HG03095 (cell line): Measurements from ENCODE around the gene LENEP.
A peak's percentile ranks its signal among the peaks of the same experiment; 100 is the strongest.
"Not testable (repeated sequence)": the region's sequence is repeated elsewhere in the genome, so short reads cannot be mapped to it uniquely, and the experiment has no call there.

Experiments used
- ATAC-seq: cut with Tn5 transposase; IDR thresholded peaks from one replicate; pipeline ENCODE4 v1.9.1; 2021; ENCODE audit warnings: moderate library complexity; ENCODE audit not compliant: unreplicated experiment

LENEP gene

DNA sequence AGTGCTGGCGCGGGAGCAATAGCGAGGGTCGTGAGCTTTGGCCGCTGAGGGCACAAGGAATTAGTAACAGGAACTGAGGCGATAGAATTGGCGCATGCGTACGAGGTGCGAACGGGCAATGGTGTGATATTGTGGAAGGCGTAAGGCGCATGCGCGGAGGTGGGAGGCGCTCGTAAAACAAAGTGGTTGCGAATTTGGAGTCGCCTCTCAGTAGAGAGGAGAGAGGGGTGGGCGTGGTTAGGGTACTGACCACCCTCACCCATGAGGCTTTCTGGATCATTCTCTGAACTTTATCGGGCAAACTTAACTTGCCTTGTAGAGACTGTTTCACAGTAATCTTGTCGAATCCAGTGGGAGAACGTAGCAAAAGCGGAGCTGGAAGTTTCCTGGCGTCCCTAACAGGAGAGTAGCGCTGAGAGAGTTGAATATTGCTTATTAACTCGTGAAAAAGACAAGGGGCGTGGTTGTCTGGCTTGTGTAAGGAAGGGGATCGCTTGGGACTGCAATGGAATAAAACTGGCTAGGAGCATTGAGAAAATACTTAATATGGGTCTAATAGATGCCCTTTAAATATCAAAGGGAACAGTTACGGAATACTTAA lies 18.5 kb upstream of the LENEP start:
- peak; percentile 27 for ATAC-seq

DNA sequence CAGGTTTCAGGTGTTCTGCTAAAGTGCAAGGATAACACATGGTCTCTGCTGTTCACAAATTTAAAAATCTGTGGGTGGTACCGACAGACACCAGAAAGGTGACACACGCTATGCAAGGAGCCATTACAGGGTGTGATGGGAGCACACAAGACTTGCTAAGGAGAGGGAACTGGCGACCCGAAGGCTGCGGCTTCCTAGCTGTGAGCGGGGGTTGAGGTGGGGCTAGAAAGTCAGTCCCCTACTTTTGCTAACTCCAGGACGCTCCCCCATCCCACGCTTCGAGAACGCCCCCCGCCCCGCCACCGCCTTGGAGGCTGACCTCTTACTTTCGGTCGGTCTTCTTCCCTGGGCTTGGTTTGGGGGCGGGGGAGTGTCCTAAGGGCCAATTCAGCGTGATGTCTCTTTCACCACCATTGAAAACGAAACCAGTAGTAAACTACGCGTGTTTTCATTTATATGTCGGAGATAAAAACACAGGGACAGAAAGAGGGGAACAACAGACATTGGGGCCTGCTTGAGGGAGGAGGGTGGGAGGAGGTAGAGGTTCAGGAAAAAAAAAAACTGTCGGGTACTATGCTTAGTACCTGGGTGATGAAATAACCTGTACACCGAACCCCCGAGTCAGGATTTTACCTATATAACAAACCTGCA lies 17.9 kb upstream of the LENEP start:
- no peak for ATAC-seq

DNA sequence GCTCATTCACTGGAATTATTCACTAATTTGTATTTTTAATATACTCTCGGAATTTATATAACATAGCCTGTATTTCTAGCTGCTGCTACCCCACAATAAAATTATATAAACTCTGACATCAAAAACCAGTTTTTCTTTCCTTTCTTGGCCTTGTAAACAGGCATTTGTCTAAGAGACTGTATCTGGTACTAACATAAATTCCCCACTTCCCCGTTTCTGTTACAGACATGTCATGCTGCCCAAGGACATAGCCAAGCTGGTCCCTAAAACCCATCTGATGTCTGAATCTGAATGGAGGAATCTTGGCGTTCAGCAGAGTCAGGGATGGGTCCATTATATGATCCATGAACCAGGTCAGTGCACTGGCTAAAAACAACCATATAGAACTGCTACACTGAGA lies 15.6 kb upstream of the LENEP start:
- ATAC-seq: not testable (repeated sequence)

DNA sequence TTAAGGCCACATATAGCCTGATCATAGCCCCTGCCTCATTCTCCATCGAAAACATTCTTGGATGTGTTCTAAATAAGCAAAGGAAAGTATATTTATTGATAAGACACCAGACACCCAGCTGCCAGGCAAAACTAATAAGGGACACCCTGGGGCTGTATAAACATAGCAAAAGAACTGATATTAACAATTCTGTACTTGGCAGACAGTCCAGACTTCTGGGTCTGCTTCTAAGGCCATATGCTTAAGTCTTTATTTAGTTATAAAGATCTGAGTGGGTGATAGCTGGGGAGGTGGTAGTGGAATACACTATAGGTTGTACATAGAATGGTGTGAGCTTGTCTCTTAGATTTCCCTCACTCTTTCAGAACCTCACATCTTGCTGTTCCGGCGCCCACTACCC lies 15.0 kb upstream of the LENEP start:
- ATAC-seq: no peak

- ATAC-seq: no peak
These were observed 11.0 kb upstream of the LENEP start for GRCh38 chr1:154982341-154982740.

DNA sequence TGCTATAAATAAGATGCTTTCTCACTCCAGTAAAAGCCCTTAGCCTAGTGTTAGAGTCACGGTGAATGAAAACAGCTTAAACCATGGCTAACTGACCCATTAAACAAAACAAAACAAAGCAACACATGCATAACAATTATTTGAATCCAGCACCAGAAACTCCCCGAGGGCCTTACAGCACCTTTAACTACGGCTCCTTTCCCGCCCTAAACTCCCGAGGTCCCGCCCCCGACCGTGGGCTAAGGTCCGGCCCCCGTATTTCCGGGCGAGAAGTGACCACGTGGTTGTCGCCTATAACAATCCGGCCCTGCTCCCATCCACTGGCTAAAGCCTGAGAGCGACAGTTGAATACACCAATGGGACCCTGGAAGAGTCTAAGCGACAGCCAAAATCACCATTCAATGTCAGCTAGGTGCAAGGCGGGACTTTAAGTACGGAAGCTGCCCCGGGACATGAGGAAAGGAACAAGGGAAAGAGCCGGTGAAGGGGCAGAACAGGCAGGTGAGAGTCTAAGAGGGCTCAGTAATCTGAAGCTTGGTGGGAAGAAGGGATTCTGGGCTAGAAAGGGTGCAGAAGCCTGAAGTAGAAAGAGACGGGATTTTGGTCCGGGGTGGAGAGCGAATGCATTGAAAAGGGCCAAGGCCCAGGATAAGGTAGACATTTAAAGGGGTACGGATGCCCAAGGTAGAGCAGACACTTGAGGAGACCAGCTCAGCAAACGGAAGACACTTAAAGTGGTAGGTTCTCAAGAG lies 10.3 kb upstream of the LENEP start, which contains the start of gene FLAD1:
TSS of gene FLAD1 (plus strand) at position 448 of the 752 bp plus-strand sequence. CDS start 351 bp downstream, outside the sequence.
- peak; percentile 97 for ATAC-seq

GRCh38 chr1:154983776-154984466 lies 9.5 kb upstream of the LENEP start:
- no peak for ATAC-seq

DNA sequence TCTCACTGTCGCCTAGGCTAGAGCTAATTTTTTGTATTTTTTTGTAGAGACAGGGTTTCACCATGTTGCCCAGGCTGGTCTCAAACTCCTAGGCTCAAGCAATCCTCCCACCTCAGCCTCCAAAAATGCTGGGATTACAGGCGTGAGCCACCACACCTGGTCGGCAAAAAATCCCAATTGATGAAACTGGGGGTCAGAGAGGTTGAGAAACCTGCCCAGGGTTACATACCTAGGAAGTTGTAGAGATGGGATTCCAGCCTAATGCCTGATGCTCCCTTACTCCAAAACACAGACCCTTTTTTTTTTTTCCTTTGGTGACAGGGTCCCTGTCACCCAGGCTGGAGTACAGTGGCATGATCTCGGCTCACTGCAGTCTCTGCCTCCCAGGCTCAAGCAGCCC lies 6.7 kb upstream of the LENEP start:
- ATAC-seq: not testable (repeated sequence)

GRCh38 chr1:154987326-154987725 lies 6.1 kb upstream of the LENEP start:
- ATAC-seq: no peak

DNA sequence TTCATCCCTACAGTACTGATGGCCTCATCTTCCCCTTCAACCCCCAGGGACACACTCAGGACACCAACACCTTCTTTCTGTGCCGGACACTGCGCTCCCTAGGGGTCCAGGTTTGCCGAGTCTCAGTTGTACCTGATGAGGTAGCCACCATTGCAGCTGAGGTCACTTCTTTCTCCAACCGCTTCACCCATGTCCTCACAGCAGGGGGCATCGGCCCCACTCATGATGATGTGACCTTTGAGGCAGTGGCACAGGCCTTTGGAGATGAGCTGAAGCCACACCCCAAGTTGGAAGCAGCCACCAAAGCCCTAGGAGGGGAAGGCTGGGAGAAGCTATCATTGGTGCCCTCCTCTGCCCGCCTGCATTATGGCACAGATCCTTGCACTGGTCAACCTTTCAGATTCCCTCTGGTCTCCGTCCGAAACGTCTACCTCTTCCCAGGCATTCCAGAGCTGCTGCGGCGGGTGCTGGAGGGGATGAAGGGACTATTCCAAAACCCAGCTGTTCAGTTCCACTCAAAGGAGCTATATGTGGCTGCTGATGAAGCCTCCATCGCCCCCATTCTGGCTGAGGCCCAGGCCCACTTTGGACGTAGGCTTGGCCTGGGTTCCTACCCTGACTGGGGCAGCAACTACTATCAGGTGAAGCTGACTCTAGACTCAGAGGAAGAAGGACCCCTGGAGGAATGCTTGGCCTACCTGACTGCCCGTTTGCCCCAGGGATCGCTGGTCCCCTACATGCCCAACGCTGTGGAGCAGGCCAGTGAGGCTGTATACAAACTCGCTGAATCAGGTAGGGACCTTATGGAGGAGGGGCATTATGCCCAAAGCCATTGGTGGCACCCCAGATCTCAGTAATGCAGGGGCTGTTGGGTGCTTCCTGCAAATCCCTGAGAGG lies 5.1 kb upstream of the LENEP start:
- no peak for ATAC-seq

- ATAC-seq: no peak
These were observed 4.1 kb upstream of the LENEP start for GRCh38 chr1:154989195-154989860.

DNA sequence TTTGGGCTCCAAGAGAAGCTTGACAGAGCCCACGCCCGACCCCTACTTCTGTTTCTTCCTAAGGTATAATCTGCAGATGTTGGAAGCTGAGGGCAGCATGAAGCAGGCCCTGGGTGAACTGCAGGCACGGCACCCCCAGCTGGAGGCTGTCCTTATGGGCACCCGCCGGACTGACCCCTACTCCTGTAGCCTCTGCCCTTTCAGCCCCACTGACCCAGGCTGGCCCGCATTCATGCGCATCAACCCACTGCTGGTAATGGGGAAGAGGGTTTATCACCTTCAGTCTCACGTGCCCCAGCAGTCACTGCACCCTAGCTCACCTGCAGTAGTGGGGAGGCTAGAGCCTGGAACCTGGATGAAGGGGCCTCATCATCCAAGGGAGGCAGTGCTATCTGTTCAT lies 3.1 kb upstream of the LENEP start:
- ATAC-seq: no peak

GRCh38 chr1:154992721-154993571 lies 440 bp upstream of the LENEP start:
- ATAC-seq: no peak

DNA sequence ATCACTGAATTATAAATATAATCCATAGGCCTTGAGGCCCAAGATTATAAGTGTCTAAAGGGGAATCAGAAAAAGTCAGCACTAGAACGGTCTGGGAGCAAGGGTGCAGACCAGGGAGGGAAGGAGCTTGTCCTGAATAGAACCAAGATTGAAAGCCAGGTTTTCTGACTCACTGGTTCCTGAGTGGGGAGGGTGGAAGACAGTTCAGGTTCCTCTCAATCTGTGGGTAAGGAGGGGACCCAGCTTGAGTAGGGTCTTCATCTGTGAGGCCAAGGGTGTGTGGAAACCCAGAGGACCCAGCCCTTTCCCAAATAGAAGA lies 842 bp downstream of the LENEP start:
- ATAC-seq: no peak

DNA sequence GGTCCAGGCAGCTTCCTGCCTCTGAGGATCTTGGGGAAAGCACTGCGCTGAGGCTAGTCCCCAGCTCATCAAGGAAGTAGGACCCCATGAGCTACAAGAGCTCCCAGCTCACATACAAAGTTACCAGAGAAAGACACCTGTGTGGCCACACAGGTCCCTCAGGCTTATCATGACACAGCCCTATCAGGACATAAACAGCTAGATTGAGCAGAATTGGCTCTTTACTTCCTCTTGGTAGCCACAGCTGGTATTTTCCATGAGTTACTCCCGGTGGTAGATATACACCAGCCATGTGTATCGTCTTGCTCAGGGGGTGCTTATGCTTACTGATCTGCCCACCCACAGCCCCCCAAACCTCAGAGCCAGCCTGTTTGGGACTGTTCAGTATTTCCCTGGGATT lies 1.2 kb downstream of the LENEP start:
- ATAC-seq: no peak

- ATAC-seq: not testable (repeated sequence)
These were observed 2.1 kb downstream of the LENEP start for GRCh38 chr1:154995301-154995983.

GRCh38 chr1:154996966-154997701 lies 3.7 kb downstream of the LENEP start:
- ATAC-seq: no peak

- ATAC-seq: no peak
These were observed 4.9 kb downstream of the LENEP start for GRCh38 chr1:154998201-154998780.
